CD4-positive, alpha-beta T cell treated with Interferon gamma for 1 hour (primary cell): ENCODE results near the gene LRP1-AS.
A peak's percentile ranks its signal among the peaks of the same experiment; 100 is the strongest.

ENCODE experiments used
- DNase-seq: peaks from one replicate; pipeline ENCODE4 v3.0.0-alpha.2; 2020

The LRP1-AS gene

GRCh38 chr12:57146961-57147944, at the start of gene LRP1-AS:
LRP1-AS (minus strand) TSS chr12:57147619.
- DNase-seq = no peak

GRCh38 chr12:57196956-57197355, 49.5 kb upstream of the LRP1-AS start:
- DNase-seq = no peak

GRCh38 chr12:57196439-57196838, 49.0 kb upstream of the LRP1-AS start:
- DNase-seq = no peak

GRCh38 chr12:57195611-57196371, 48.4 kb upstream of the LRP1-AS start:
- no peak for DNase-seq

DNA sequence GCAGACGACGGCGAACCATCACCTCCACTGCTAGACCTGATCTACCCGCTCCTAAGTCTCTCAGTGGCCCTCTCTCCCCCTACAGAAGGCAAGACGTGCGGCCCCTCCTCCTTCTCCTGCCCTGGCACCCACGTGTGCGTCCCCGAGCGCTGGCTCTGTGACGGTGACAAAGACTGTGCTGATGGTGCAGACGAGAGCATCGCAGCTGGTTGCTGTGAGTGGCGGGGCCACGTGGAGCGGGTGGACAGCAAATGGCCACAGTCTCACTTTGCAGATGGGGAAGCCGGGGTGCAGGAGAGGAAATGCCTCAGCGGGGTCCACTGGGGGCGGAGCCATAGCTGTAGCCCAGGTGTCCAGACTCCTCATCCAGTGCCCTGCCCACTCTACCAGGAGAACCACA, 47.8 kb upstream of the LRP1-AS start:
- no peak for DNase-seq

GRCh38 chr12:57194253-57194652, 46.8 kb upstream of the LRP1-AS start:
- no peak for DNase-seq

GRCh38 chr12:57193706-57194245, 46.4 kb upstream of the LRP1-AS start:
- DNase-seq = no peak

GRCh38 chr12:57192920-57193319, 45.5 kb upstream of the LRP1-AS start:
- DNase-seq = no peak

DNA sequence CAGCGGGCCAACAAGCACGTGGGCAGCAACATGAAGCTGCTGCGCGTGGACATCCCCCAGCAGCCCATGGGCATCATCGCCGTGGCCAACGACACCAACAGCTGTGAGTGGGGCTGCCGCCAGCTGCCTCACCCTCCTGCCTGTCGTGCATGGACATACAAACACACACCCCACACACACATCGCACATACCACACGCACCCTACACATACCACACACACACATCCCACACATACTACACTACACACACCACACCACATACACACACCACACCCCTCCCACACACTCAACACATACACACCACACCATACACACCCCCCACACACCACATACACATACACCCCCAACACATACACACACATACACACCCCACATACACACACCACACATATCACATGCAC, 44.0 kb upstream of the LRP1-AS start:
- DNase-seq = no peak

DNA sequence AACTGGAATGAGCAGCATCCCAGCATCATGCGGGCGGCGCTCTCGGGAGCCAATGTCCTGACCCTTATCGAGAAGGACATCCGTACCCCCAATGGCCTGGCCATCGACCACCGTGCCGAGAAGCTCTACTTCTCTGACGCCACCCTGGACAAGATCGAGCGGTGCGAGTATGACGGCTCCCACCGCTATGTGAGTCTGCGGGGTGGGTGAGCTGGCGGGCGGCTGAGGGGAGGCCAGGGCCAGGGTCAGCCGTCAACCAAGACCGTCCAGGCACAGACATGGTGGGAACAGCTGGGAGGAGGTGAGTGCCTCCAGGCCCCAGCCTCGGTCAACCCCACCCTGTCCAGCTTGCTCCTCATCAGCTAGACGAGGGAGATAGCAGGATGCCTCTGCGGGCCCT, 43.4 kb upstream of the LRP1-AS start:
- no peak for DNase-seq

DNA sequence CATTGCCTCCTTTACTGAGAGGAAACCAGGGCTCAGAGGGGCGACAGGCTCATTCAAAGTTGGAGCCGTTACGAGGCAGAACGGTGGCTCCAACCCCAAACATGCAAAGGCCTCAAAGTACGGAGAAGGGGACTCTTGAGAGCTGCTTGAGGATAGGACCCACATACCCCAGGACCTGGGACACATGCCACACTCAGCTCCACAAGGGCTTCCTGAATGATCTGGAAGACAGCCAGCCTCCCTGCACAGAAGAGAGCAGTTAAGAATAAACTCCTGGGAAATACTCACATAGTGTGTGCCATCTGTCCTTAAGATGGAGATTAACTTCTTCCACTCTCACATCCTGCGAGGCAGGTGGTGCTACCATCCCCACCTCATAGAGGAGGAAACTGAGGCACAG, 42.6 kb upstream of the LRP1-AS start:
- DNase-seq = no peak

DNA sequence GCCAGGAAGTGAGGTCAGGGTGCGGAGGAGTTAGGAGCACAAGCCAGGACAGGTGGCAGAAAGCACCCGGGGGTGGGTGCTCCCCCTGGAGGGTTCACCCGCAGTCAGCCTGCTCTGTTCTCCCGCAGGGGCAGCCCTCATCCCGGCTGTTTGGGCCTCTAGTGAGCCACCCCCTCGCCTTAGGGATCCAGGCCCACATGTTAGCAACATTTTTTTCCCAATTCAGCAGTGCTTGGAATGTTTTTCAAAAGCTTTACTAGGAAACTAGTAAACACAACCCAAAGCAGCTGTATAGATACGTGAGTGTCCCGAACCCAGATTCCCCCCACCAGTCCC, 40.6 kb upstream of the LRP1-AS start:
- DNase-seq = no peak

GRCh38 chr12:57187222-57188089, 40.0 kb upstream of the LRP1-AS start:
- no peak for DNase-seq

DNA sequence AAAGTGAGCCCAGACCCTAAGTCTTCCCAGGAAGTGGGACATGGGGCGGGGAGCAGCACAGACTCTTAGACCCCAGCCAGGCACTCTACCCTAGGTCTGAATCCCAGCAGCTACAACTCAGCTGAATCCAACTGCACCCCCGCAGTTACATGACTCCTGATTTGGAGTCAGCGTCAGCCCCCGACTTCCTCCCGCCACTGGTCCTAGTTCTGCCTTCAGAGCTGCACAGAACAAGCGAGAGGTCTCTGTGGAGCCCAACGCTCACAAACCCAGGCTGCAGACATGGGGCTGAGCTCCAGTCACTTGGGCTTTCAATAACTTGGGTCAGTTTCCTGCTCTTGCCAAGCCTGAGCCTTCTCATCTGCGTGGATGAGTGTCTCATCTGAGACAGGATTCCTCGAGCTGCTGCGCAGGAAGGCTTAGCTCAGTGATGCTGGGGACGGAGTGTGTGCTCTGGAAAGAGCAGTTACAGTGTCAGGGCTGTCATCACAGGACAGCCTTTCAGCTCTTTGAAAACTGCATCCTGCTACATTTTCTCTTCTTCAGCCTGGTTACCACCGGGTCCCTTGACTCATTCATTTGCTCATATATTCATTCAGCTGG, 38.6 kb upstream of the LRP1-AS start:
- DNase-seq = no peak

- DNase-seq = no peak
Measured at GRCh38 chr12:57185403-57185802, 38.0 kb upstream of the LRP1-AS start.

- no peak for DNase-seq
Measured at GRCh38 chr12:57183939-57184725, 36.7 kb upstream of the LRP1-AS start.

- peak; percentile 71 for DNase-seq
Measured at GRCh38 chr12:57182918-57183575, 35.6 kb upstream of the LRP1-AS start.

DNA sequence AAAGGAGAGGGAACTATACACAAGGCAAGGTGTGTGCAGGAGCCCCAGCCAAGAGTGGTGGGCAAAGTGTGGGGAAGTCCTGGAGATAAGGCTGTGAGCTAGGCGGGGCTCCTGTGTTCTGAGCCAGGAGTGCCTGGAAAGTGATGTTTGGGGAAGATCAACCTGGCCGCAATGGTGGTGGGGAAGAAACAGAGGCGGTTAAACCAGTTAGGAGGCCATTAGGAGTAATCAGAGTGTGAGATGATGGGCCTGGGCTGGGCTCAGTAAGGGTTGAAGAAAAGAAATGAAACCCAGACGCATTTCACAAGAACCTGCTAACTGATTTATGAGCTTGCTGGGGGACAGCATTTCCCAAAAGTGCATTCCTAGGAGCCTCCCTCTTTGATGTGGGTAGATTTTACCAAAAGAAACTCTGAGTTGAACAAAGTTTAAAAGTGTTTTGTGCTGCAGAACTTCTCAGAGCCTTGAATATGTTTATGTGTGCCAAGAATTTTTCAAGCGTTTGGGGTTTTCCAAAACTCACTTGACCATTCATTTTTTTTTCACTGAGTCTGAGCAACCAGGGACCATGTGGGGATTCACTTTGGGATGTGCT, 34.2 kb upstream of the LRP1-AS start:
- no peak for DNase-seq

GRCh38 chr12:57181072-57181471, 33.7 kb upstream of the LRP1-AS start:
- no peak for DNase-seq

DNA sequence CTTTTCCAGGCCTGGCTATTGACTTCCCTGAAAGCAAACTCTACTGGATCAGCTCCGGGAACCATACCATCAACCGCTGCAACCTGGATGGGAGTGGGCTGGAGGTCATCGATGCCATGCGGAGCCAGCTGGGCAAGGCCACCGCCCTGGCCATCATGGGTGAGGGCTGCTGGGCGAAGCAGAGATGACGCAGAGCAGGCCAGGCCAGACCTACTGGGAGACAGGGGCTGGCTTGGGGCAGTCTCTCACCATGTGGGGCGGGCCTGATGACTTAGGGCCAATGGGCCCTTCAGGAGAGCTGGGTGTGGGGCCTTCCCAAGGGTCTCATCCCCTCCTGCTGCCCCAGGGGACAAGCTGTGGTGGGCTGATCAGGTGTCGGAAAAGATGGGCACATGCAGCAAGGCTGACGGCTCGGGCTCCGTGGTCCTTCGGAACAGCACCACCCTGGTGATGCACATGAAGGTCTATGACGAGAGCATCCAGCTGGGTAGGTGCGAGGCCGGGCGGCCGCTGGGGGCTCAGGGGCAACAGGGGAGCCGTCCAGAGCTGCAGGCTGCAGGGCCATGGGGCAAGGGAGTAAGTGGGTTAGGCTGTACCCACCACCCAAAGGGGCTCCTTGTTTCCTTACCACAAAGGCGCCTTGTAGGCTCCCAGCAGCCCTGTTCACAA, 33.0 kb upstream of the LRP1-AS start:
- no peak for DNase-seq
